H1 (cell line): Measurements from ENCODE around the gene MTFP1. TPM values are rescaled to one million over a fixed set of nuclear protein-coding genes. Genes with fewer than 3 reads are reported as not detected.

ENCODE experiments used
- CTCF ChIA-PET: fragments of 300-600 bp; sonication (Branson Sonifier 250); formaldehyde crosslinking; loops from one replicate; lab custom pipeline; 2021; ENCODE audit not compliant: partially characterized antibody; lab: Charles Lee
- POLR2A ChIA-PET: fragments of 300-600 bp; sonication (Branson Sonifier 250); formaldehyde crosslinking; loops from one replicate; lab custom pipeline; 2021; ENCODE audit warnings: inconsistent platforms; ENCODE audit not compliant: partially characterized antibody; lab: Charles Lee
- DNase-seq, 2 experiments: peaks; one replicate each; pipeline versions ENCODE4 v3.0.0 to v3.0.0-alpha.2; 2010 to 2022; ENCODE audit warnings: low spot score in 2 of 2, low read depth in 1 of 2, mixed read lengths in 1 of 2
- FAIRE-seq: peaks from 2 replicates; lab custom pipeline; 2011; peaks lifted over from hg19 to GRCh38; lab: Jason Lieb, UNC
- H2AFZ ChIP-seq: 2 replicates; pipeline ENCODE4 v1.8.1; 2012; ENCODE audit warnings: low read length, inconsistent platforms
- H2AK5ac ChIP-seq: 2 replicates; pipeline ENCODE4 v1.6.1; 2013; ENCODE audit warnings: low read depth, low read length
- H2BK120ac ChIP-seq: replicated peaks from 2 replicates; pipeline ENCODE3; 2013; ENCODE audit warnings: low read depth, low read length, inconsistent platforms
- H2BK12ac ChIP-seq: 2 replicates; pipeline ENCODE4 v1.6.1; 2013; ENCODE audit warnings: low read depth, low read length
- H2BK15ac ChIP-seq: 2 replicates; pipeline ENCODE4 v1.6.1; 2013; ENCODE audit warnings: low read length
- H2BK20ac ChIP-seq: 2 replicates; pipeline ENCODE4 v1.6.1; 2013; ENCODE audit warnings: low read length
- H2BK5ac ChIP-seq: 2 replicates; pipeline ENCODE4 v1.6.1; 2013; ENCODE audit warnings: low read depth, low read length
- H3K14ac ChIP-seq: 2 replicates; pipeline ENCODE4 v1.6.1; 2013; ENCODE audit warnings: inconsistent platforms; ENCODE audit not compliant: insufficient read length
- H3K18ac ChIP-seq: 2 replicates; pipeline ENCODE4 v1.6.1; 2013; ENCODE audit warnings: low read length; ENCODE audit errors: extremely low read depth
- H3K23ac ChIP-seq: 2 replicates; pipeline ENCODE4 v1.6.1; 2013; ENCODE audit warnings: inconsistent platforms; ENCODE audit not compliant: insufficient read length
- H3K23me2 ChIP-seq: 2 replicates; pipeline ENCODE4 v1.6.1; 2013; ENCODE audit warnings: low read depth, low read length
- H3K27ac ChIP-seq: 2 replicates; pipeline ENCODE4 v1.6.1; 2011; ENCODE audit warnings: low read depth, low read length, inconsistent platforms
- H3K27me3 ChIP-seq, 4 experiments: replicated peaks in 1 of 4; 1 replicate in 1 of 4; 2 replicates in 3 of 4; pipeline versions ENCODE4 v1.6.1 to v1.8.1; 2011 to 2013; ENCODE audit warnings: low read length in 3 of 4, mild to moderate bottlenecking in 3 of 4, inconsistent platforms in 2 of 4, mixed read lengths in 2 of 4, moderate library complexity in 1 of 4; ENCODE audit not compliant: control insufficient read depth in 3 of 4, insufficient read depth in 3 of 4; ENCODE audit errors: extremely low read depth in 1 of 4
- H3K36me3 ChIP-seq, 4 experiments: 2 replicates each; pipeline versions ENCODE4 v1.6.1 to v1.8.1; 2011 to 2013; ENCODE audit warnings: mild to moderate bottlenecking in 4 of 4, low read length in 3 of 4, moderate library complexity in 2 of 4, control low read depth in 1 of 4, inconsistent platforms in 1 of 4; ENCODE audit not compliant: insufficient read depth in 4 of 4, control insufficient read depth in 2 of 4
- H3K4ac ChIP-seq: replicated peaks from 2 replicates; pipeline ENCODE3; 2013; ENCODE audit warnings: low read length, low read depth, mixed read lengths, inconsistent platforms; ENCODE audit not compliant: insufficient read length
- H3K4me1 ChIP-seq, 4 experiments: replicated peaks in 1 of 4; 1 replicate in 1 of 4; 2 replicates in 3 of 4; pipeline versions ENCODE4 v1.6.1 to v1.8.1; 2011 to 2013; ENCODE audit warnings: low read length in 3 of 4, inconsistent platforms in 2 of 4, mixed read lengths in 1 of 4; ENCODE audit not compliant: insufficient read depth in 4 of 4, control insufficient read depth in 3 of 4
- H3K4me2 ChIP-seq, 2 experiments: 2 replicates each; pipeline versions ENCODE4 v1.6.1 to v1.8.1; 2011 to 2013; ENCODE audit warnings: low read depth in 2 of 2, low read length in 2 of 2, control low read depth in 1 of 2, inconsistent platforms in 1 of 2, mild to moderate bottlenecking in 1 of 2; ENCODE audit not compliant: insufficient read depth in 1 of 2
- H3K4me3 ChIP-seq, 4 experiments: fragments of 200-600, 300-600 bp in 1 of 4; sonication (generic), shearing (Covaris generic), sonication (Bioruptor Twin) in 1 of 4; 2 replicates each; pipeline versions ENCODE4 v1.5.1 to v1.8.1; 2011 to 2016; ENCODE audit warnings: low read length in 4 of 4, low read depth in 3 of 4, control low read depth in 2 of 4, inconsistent platforms in 2 of 4, mild to moderate bottlenecking in 2 of 4, mixed read lengths in 1 of 4, moderate library complexity in 1 of 4; ENCODE audit not compliant: insufficient read depth in 2 of 4; ENCODE audit errors: extremely low read depth in 1 of 4
- H3K56ac ChIP-seq: replicated peaks from 2 replicates; pipeline ENCODE3; 2013; ENCODE audit warnings: low read depth, mild to moderate bottlenecking, mixed read lengths, low read length, inconsistent platforms; ENCODE audit not compliant: insufficient read length
- H3K79me1 ChIP-seq: 2 replicates; pipeline ENCODE4 v1.6.1; 2013; ENCODE audit warnings: low read depth, low read length, control low read depth
- H3K79me2 ChIP-seq, 2 experiments: 2 replicates each; pipeline versions ENCODE4 v1.6.1 to v1.8.1; 2012 to 2013; ENCODE audit warnings: low read length in 2 of 2, mild to moderate bottlenecking in 2 of 2, inconsistent platforms in 1 of 2; ENCODE audit not compliant: insufficient read depth in 2 of 2, control insufficient read depth in 1 of 2
- H3K9ac ChIP-seq, 4 experiments: replicated peaks in 1 of 4; 1 replicate in 1 of 4; 2 replicates in 3 of 4; pipeline versions ENCODE4 v1.6.1 to v1.8.1; 2011 to 2013; ENCODE audit warnings: low read depth in 3 of 4, low read length in 3 of 4, control low read depth in 2 of 4, mild to moderate bottlenecking in 2 of 4, moderate library complexity in 2 of 4, inconsistent platforms in 1 of 4; ENCODE audit errors: extremely low read depth in 1 of 4
- H3K9me3 ChIP-seq, 2 experiments: 2 replicates each; pipeline versions ENCODE4 v1.6.1 to v1.8.1; 2012 to 2013; ENCODE audit warnings: mild to moderate bottlenecking in 2 of 2, moderate library complexity in 2 of 2, control low read depth in 1 of 2, inconsistent platforms in 1 of 2, low read depth in 1 of 2, low read length in 1 of 2, mixed read lengths in 1 of 2; ENCODE audit not compliant: insufficient read depth in 2 of 2
- H4K20me1 ChIP-seq, 2 experiments: replicated peaks in 1 of 2; 2 replicates each; pipeline versions ENCODE3 to v1.8.1; 2011 to 2013; ENCODE audit warnings: inconsistent platforms in 2 of 2, low read length in 2 of 2, mild to moderate bottlenecking in 1 of 2; ENCODE audit not compliant: insufficient read depth in 2 of 2, control insufficient read depth in 1 of 2
- H4K5ac ChIP-seq: 2 replicates; pipeline ENCODE4 v1.6.1; 2013; ENCODE audit warnings: low read length, low read depth, mixed read lengths, inconsistent platforms; ENCODE audit not compliant: insufficient read length
- H4K8ac ChIP-seq: 2 replicates; pipeline ENCODE4 v1.8.0; 2013; ENCODE audit warnings: mild to moderate bottlenecking, moderate library complexity, low read length, inconsistent platforms; ENCODE audit not compliant: insufficient read depth; ENCODE audit errors: extremely low read depth
- H4K91ac ChIP-seq: replicated peaks from 2 replicates; pipeline ENCODE3; 2013; ENCODE audit warnings: low read length, mixed read lengths, inconsistent platforms; ENCODE audit not compliant: insufficient read length
- ASH2L ChIP-seq: fragments of 200-600, 300-600 bp; sonication (generic); IDR thresholded peaks from one replicate; pipeline ENCODE4 v1.7.1; 2017; ENCODE audit warnings: low read length
- BCL11A ChIP-seq, 2 experiments: IDR thresholded peaks; one replicate each; pipeline ENCODE4 v1.6.1; 2011; ENCODE audit warnings: low read depth in 2 of 2, low read length in 2 of 2, mild to moderate bottlenecking in 2 of 2
- EZH2 ChIP-seq: fragments of 200-600 bp; sonication (generic); IDR thresholded peaks from 2 replicates; pipeline ENCODE4 v1.7.1; 2012; ENCODE audit warnings: low read depth, mild to moderate bottlenecking, moderate library complexity, low read length, inconsistent platforms; ENCODE audit not compliant: severe bottlenecking
- FOSL1 ChIP-seq: IDR thresholded peaks from 2 replicates; pipeline ENCODE4 v1.6.1; 2011; ENCODE audit warnings: mild to moderate bottlenecking, low read depth, low read length, moderate library complexity; ENCODE audit not compliant: insufficient read depth
- POLR2AphosphoS5 ChIP-seq: IDR thresholded peaks from 2 replicates; pipeline ENCODE4 v1.6.1; 2011; ENCODE audit warnings: low read depth, low read length
- RXRA ChIP-seq: IDR thresholded peaks from 2 replicates; pipeline ENCODE4 v1.6.1; 2011; ENCODE audit warnings: low read depth, mild to moderate bottlenecking, low read length, moderate library complexity; ENCODE audit not compliant: insufficient read depth
- SP2 ChIP-seq: IDR thresholded peaks from 2 replicates; pipeline ENCODE4 v1.6.1; 2012; ENCODE audit warnings: mild to moderate bottlenecking, low read length, inconsistent platforms
- TAF1 ChIP-seq: IDR thresholded peaks from 2 replicates; pipeline ENCODE4 v1.6.1; 2011; ENCODE audit warnings: mild to moderate bottlenecking, low read depth, low read length
- TCF12 ChIP-seq: IDR thresholded peaks from 2 replicates; pipeline ENCODE4 v1.6.1; 2011; ENCODE audit warnings: low read depth, mild to moderate bottlenecking, low read length
- WGBS, 2 experiments: shearing (Covaris generic) in 1 of 2; methylation state at CpG; one replicate each; pipeline versions ENCODE4 v1.1.6 to v1.1.7; 2013 to 2015; ENCODE audit warnings: low lambda C conversion rate in 2 of 2, mixed read lengths in 2 of 2, inconsistent platforms in 1 of 2, low coverage in 1 of 2, missing lambda C conversion rate in 1 of 2; ENCODE audit not compliant: insufficient replicate concordance in 2 of 2, insufficient coverage in 1 of 2, insufficient read length in 1 of 2; ENCODE audit errors: extremely low coverage in 1 of 2, missing lambda C conversion rate in 1 of 2; 5-methylcytosine and 5-hydroxymethylcytosine counted together
- polyA plus RNA-seq, 7 experiments: library from polyadenylated mRNA; depleted of rRNA in 3 of 7; stranded (reverse) in 5 of 7; unstranded in 2 of 7; fragments of >200 nt in 5 of 7; fragments of 200-250 nt in 2 of 7; gene quantifications; 1 replicate in 5 of 7; 2 replicates in 1 of 7; 4 replicates in 1 of 7; pipeline versions ENCODE4 v1.2.1 to v1.2.3, GENCODE V29; 2011 to 2013; ENCODE audit warnings: missing spikeins in 2 of 7, mixed read lengths in 2 of 7
- total RNA-seq: library from RNA; stranded (reverse); fragmentation: NEBNext Ultra II Directional; extraction: Animal tissue kit (Norgen Biotek cat#: 25700); gene quantifications from 2 replicates; pipeline ENCODE4 v1.2.1, GENCODE V29; 2021

Gene MTFP1
- total and polyA plus RNA-seq, 2 of the 8 experiments (the other 6 are each of a cell fraction or from before 2014, with no cell fraction given): 59.8 to 98.8 TPM

DNA sequence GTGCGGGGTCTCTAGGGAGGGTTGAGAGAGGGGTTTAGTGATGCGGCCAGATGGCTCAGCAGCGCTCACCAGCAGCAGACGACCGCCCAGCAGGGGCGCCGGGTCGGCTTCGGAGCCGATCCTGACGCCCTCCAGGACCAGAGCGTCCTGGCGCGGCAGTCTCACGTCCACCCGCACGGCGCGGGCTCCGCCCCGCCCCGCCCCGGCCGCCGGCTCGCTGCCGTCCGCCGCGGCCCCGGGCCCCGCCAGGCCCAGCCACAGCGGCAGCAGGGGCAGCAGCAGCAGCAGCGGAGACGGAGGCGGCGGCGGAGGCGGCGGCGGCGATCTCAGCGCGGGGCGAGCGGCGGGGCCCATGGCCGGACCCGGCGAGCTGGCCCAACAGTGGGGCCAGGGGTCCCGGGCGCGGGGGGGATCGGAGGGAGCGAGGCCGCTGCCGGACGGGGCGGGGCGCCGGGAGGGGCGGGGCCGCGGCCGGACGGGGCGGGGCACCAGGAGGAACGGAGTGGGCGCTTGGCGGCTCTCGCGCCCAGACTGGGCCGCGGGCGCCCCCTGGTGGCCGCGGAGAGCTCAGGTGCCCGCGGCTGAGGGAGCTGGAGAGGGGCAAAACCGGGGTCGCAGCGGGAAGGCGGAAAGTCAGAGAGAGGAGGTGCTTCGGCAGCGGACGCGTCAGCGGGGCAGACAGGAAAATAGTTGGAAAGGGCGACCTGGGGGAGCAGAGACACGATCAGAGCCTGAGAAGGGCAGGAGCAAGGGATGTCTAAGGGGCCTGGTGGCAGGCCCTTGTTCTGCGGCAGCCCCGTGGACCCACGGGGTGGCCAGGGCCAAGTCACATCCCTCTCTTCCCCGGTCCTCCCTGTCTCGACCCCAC, 38.4 kb upstream of the MTFP1 start, which contains the start of gene RNF215:
Gene RNF215, minus strand, starts transcription at position 452 of the 868 bp plus-strand sequence. Its CDS starts 98 bp downstream, at position 354.
- Histone ChIP-seq H4K8ac (peak within 1 kb of the TSS; percentile 75), H2BK15ac (no peak within 1 kb of the TSS), H3K79me2 (no peaks in the 10 kb centered on the region; a peak in 1 of 4 replicates), H2AFZ (peak within 1 kb of the TSS; percentile 75; the same call in 1 of the 2 replicates), H2BK20ac (no peak within 1 kb of the TSS), H3K36me3 (no peaks in the 10 kb centered on the region), H3K4me1 (peaks cover 0 to 7% (median 2%) of the 10 kb centered on the region in 4 experiments; a peak in 4 of 7 replicates), H2BK12ac (peak within 1 kb of the TSS; percentile 39; the same call in 1 of the 2 replicates), H3K23ac (no peak within 1 kb of the TSS), H4K20me1 (peaks cover 0 to 2% of the 10 kb centered on the region in 2 experiments), H2BK120ac (no peak within 1 kb of the TSS), H3K27ac (no peak within 1 kb of the TSS), H3K18ac (peak within 1 kb of the TSS; percentile 51), H3K9me3 (peaks cover 9% of the 10 kb centered on the region in 2 experiments), H3K4me3 (peak within 1 kb of the TSS; percentile 42 to 66 (median 54)), H3K27me3 (no peaks in the 10 kb centered on the region), H3K9ac (peak within 1 kb of the TSS in 1 of 4 experiments; percentile 34; a peak in 3 of 7 replicates), H3K23me2 (peaks cover 4% of the 10 kb centered on the region; the same call in 1 of the 2 replicates), H2AK5ac (peak within 1 kb of the TSS; percentile 82; the same call in 1 of the 2 replicates), H3K79me1 (no peaks in the 10 kb centered on the region), H2BK5ac (no peak within 1 kb of the TSS; the same call in 1 of the 2 replicates), H4K5ac (peak within 1 kb of the TSS; percentile 68), H4K91ac (peak within 1 kb of the TSS; percentile 91), H3K4ac (peak within 1 kb of the TSS; percentile 72), H3K4me2 (peak within 1 kb of the TSS; percentile 87 to 88), H3K14ac (no peak within 1 kb of the TSS), H3K56ac (peak within 1 kb of the TSS; percentile 30)
- 5% methylated on average over 41 of the region's 95 CpGs; no CpG with 5 or more reads in 1 of the 2 experiments for WGBS, 2 experiments
- ChIA-PET CTCF (interaction anchor here (0.6 to 6.1 kb wide), 13 partner anchors 9 to 170 kb away, joined by 3 to 28 read pairs (median 3); partner anchors contain the start of genes CASTOR1 and SEC14L2), POLR2A (interaction anchor here (1.0 to 2.8 kb wide), 4 partner anchors 12 to 36 kb away, joined by 3 to 10 read pairs (median 6); partner anchors contain the start of genes CCDC157 and SF3A1)
- DNase-seq: peak; percentile 77 to 95
- FAIRE-seq: no peak
- peak; percentile 48 for TF ChIP-seq ASH2L
- TF ChIP-seq EZH2: no peak
- no peak for TF ChIP-seq SP2
- 0 out of 2 replicates have a peak, but pooled peaks have one; percentile 30 for TF ChIP-seq TCF12
- 0 out of 2 replicates have a peak, but pooled peaks have one; percentile 45 for TF ChIP-seq FOSL1
- TF ChIP-seq POLR2AphosphoS5: no peak
- 0 out of 2 replicates have a peak, but pooled peaks have one; percentile 15 for TF ChIP-seq TAF1
- TF ChIP-seq RXRA: 0 out of 2 replicates have a peak, but pooled peaks have one; percentile 48
- no peak for TF ChIP-seq BCL11A (IDR thresholded peaks at IDR 0.05; ENCODE audit: low read depth in 2 of 2, low read length in 2 of 2)
